Measurements from ENCODE around the gene CCDC78. TPM values are rescaled to one million over a fixed set of nuclear protein-coding genes. Genes with fewer than 3 reads are reported as not detected.
A peak's percentile ranks its signal among the peaks of the same experiment; 100 is the strongest.

CCDC78 gene
- polyA plus RNA-seq, 1 experiment, result 2.4 TPM

DNA sequence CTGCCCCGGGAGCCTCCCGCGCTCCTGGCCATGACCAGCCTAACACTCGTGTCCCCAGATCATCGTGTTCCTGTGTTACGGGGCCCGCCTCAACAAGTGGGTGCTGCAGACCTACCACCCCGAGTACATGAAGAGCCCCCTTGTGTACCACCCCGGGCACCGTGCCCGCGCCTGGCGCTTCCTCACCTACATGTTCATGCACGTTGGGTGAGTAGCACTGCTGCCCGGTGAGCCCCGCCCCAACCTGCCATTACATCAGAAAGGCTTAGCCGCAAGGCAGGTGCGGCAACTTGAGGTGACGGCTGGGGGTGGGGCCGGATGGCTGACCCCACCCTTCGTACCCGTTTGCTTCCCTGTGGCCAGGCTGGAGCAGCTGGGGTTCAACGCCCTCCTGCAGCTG is 49.3 kb downstream of the CCDC78 start:
- peaks cover 23% of the 10 kb centered on the region for H3K36me3 ChIP-seq (ENCODE audit: control insufficient read depth, insufficient read depth, low read length)
- ChIA-PET CTCF (interaction anchor here (1.9 kb wide), 1 partner anchor 9 kb away, joined by 6 read pairs; the partner anchor contains the start of gene RHOT2), POLR2A (no interaction called here)
- no peaks in the 10 kb centered on the region for H3K27me3 ChIP-seq (ENCODE audit: control insufficient read depth, insufficient read depth, low read length)
- TF ChIP-seq, protein P1, sequence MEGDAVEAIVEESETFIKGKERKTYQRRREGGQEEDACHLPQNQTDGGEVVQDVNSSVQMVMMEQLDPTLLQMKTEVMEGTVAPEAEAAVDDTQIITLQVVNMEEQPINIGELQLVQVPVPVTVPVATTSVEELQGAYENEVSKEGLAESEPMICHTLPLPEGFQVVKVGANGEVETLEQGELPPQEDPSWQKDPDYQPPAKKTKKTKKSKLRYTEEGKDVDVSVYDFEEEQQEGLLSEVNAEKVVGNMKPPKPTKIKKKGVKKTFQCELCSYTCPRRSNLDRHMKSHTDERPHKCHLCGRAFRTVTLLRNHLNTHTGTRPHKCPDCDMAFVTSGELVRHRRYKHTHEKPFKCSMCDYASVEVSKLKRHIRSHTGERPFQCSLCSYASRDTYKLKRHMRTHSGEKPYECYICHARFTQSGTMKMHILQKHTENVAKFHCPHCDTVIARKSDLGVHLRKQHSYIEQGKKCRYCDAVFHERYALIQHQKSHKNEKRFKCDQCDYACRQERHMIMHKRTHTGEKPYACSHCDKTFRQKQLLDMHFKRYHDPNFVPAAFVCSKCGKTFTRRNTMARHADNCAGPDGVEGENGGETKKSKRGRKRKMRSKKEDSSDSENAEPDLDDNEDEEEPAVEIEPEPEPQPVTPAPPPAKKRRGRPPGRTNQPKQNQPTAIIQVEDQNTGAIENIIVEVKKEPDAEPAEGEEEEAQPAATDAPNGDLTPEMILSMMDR (IDR thresholded peaks at IDR 0.05; ENCODE audit: insufficient read depth, low read depth, low read length), result no peak
- no peak for DNase-seq (ENCODE audit: low read depth)
- no peak overlapping the region for H3K4me3 ChIP-seq (ENCODE audit: low read depth, low read length)

DNA sequence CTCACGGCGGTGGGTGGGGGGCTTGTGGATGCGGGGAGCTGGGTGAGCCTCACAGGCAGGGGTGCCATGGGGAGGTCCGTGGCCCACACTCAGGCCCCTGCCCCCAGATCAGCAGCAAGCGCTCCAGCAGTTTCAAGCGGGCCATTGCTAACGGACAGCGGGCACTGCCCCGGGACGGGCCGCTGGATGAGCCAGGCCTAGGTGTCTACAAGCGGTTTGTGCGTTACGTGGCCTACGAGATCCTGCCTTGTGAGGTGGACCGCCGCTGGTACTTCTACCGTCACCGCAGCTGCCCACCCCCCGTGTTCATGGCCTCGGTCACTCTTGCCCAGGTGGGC is 49.7 kb downstream of the CCDC78 start:
- ChIA-PET POLR2A (no interaction called here), CTCF (interaction anchor here (1.9 kb wide), 1 partner anchor 9 kb away, joined by 6 read pairs; the partner anchor contains the start of gene RHOT2)
- DNase-seq (ENCODE audit: low read depth), result no peak
- peaks cover 22% of the 10 kb centered on the region for H3K36me3 ChIP-seq (ENCODE audit: control insufficient read depth, insufficient read depth, low read length)
- H3K4me3 ChIP-seq (ENCODE audit: low read depth, low read length), result no peak overlapping the region
- TF ChIP-seq, protein P1 (IDR thresholded peaks at IDR 0.05; ENCODE audit: insufficient read depth, low read depth, low read length), result no peak
- H3K27me3 ChIP-seq (ENCODE audit: control insufficient read depth, insufficient read depth, low read length), result no peaks in the 10 kb centered on the region

DNA sequence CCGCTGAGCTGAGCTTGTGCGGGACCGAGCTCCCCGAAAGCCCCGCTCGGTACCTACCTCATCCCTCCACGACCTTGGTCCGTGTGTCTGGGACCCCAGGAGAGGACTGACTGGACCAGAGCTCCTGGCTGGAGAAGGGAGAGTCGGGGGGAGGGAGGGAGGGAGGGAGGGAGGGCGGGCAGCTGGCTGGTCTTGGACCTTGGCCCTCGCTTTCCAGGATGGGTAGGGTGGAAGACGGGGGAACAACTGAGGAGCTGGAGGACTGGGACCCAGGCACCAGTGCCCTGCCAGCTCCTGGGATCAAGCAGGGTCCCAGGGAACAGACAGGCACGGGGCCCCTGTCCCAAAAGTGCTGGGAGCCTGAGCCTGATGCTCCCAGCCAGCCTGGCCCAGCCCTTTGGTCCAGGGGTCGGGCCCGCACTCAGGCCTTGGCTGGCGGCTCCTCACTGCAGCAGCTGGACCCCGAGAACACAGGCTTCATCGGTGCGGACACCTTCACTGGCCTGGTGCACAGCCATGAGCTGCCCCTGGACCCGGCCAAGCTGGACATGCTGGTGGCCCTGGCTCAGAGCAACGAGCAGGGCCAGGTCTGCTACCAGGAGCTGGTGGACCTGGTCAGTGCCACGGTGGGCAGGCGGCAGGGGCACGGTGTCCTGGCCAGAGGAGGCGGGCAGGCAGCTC is 50.2 kb downstream of the CCDC78 start:
- TF ChIP-seq, protein P1 (IDR thresholded peaks at IDR 0.05; ENCODE audit: insufficient read depth, low read depth, low read length), result no peak
- no peak for DNase-seq (ENCODE audit: low read depth)
- Histone ChIP-seq H3K27me3 (ENCODE audit: control insufficient read depth, insufficient read depth, low read length) (no peaks in the 10 kb centered on the region), H3K36me3 (ENCODE audit: control insufficient read depth, insufficient read depth, low read length) (peaks cover 24% of the 10 kb centered on the region), H3K4me3 (ENCODE audit: low read depth, low read length) (peak overlapping the region; percentile 40)
- CTCF ChIA-PET, result interaction anchor here (0.8 to 1.9 kb wide), 2 partner anchors 8 to 10 kb away, joined by 4 to 6 read pairs; partner anchors contain the start of gene RHOT2
- POLR2A ChIA-PET, result no interaction called here

DNA sequence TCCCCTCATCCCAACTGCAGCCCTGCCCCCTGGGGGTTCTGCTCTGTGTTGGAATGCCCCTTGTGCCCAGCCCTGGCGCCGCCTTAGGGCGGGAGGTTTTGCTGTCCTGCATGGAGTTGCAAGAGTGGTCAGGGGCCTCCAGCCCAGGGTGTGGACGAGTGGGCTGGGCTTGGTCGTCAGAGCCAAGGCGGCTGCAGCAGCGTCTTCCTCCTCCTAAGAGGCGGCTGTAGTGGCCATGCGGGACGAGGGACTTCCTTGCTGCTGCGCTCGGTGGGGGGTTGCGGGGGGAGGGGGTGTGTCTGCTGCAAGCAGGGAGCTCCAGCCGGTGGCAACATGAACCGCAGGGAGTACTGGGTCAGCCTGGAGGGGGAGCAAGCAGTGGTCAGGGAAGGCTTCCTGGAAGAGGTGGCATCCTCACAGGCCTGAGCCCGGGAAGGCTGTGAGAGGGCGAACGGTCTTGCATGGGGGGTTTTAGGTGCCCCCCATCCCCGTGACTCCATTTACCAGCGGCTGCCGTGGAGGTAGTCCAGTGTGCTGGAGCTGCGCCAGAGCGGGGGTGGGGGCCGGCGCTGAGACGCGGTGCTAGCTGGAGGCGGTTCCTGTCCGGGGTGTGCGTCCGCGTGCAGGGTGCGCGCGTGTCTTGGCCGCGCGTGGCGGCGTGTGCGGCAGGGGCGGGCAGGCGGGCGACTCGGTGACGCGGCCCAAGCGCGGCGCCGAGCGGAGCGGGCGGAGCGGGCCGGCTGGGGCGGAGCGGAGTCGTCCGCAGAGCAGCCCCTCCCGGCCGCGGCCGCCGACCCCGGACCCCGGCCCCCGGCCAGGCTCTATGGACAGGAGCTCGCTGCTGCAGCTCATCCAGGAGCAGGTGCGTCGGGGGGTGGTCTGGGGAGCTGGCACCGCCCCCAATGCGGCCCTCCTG is 51.0 kb downstream of the CCDC78 start, which contains the start of gene RHBDL1:
Gene RHBDL1, plus strand, starts transcription at position 704 of the 916 bp plus-strand sequence. Its CDS starts 120 bp downstream, at position 824.
- DNase-seq (ENCODE audit: low read depth), result no peak
- Histone ChIP-seq H3K36me3 (ENCODE audit: control insufficient read depth, insufficient read depth, low read length) (peaks cover 32% of the 10 kb centered on the region), H3K4me3 (ENCODE audit: low read depth, low read length) (peak within 1 kb of the TSS; percentile 40), H3K27me3 (ENCODE audit: control insufficient read depth, insufficient read depth, low read length) (no peaks in the 10 kb centered on the region)
- POLR2A ChIA-PET, result no interaction called here
- CTCF ChIA-PET, result interaction anchor here (0.8 to 1.9 kb wide), 2 partner anchors 7 to 9 kb away, joined by 4 to 6 read pairs; partner anchors contain the start of gene RHOT2
- TF ChIP-seq, protein P1 (IDR thresholded peaks at IDR 0.05; ENCODE audit: insufficient read depth, low read depth, low read length), result no peak
